Stomach (tissue), 4 donors: Measurements from ENCODE around the gene SUV39H2.

ENCODE experiments used
- CTCF ChIP-seq, 7 experiments: fragments of 450-650 bp in 4 of 7; fragments of 200-600 bp in 3 of 7; sonication (generic) in 3 of 7; IDR thresholded peaks; one replicate each; pipeline ENCODE4 v1.5.1; 2016 to 2019; ENCODE audit warnings: antibody characterized with exemption in 7 of 7, control low read depth in 2 of 7, mild to moderate bottlenecking in 1 of 7
- POLR2A ChIP-seq, 4 donors: fragments of 450-650 bp; IDR thresholded peaks; one replicate each; pipeline ENCODE4 v1.6.1; 2016; ENCODE audit warnings: antibody characterized with exemption in 4 of 4, control low read depth in 2 of 4, mild to moderate bottlenecking in 1 of 4, moderate library complexity in 1 of 4

GRCh38 chr10:14918964-14919363, 40.3 kb downstream of the SUV39H2 start:
- TF ChIP-seq CTCF (IDR thresholded peaks at IDR 0.05): no peak
- TF ChIP-seq POLR2A (IDR thresholded peaks at IDR 0.05): no peak
